ENCODE data around the gene ZBTB20.

- TF ChIP-seq CTCF (IDR thresholded peaks at IDR 0.05; ENCODE audit: insufficient read depth, low read length, poor library complexity, severe bottlenecking) (no peak), EZH2phosphoT487 (conservative IDR thresholded peaks at IDR 0.05; ENCODE audit: low read length) (no peak)
Measured at GRCh38 chr3:115141033-115141757, 5.9 kb downstream of the ZBTB20 start.

All from SU-DHL-6 (cell line).